Right lobe of liver (tissue), 6 donors: ENCODE results near the gene SCRT2. TPM values are rescaled to one million over a fixed set of nuclear protein-coding genes. Genes with fewer than 3 reads are reported as not detected.

Experiments
- ATAC-seq, 4 donors: fragments of 200-7000 bp; cut with Tn5 transposase; one replicate each; pipeline ENCODE4 v1.9.1; 2020; ENCODE audit warnings: mild to moderate bottlenecking in 4 of 4, moderate library complexity in 4 of 4
- DNase-seq, 3 donors: peaks; one replicate each; pipeline ENCODE4 v3.0.0-alpha.2; 2020
- H3K27ac ChIP-seq, 3 donors: fragments of 200-600 bp; one replicate each; pipeline ENCODE4 v1.8.0; 2022
- H3K27me3 ChIP-seq, 2 donors: fragments of 200-600 bp; one replicate each; pipeline ENCODE4 v1.8.0; 2022
- H3K36me3 ChIP-seq, 4 donors: fragments of 200-600 bp; sonication (generic) in 1 of 4; one replicate each; pipeline versions ENCODE4 v1.5.1 to v1.8.0; 2017 to 2022; ENCODE audit warnings: control low read depth in 1 of 4
- H3K4me1 ChIP-seq, 4 donors: fragments of 200-600 bp; sonication (generic) in 1 of 4; one replicate each; pipeline versions ENCODE4 v1.5.1 to v1.8.0; 2017 to 2022; ENCODE audit warnings: control low read depth in 1 of 4
- H3K4me3 ChIP-seq, 3 donors: fragments of 200-600 bp; one replicate each; pipeline ENCODE4 v1.8.0; 2022
- H3K9me3 ChIP-seq, 4 donors: fragments of 200-600 bp; sonication (generic) in 1 of 4; one replicate each; pipeline versions ENCODE4 v1.5.1 to v1.8.0; 2017 to 2022; ENCODE audit warnings: control low read depth in 1 of 4
- CTCF ChIP-seq, 4 donors: fragments of 200-600 bp in 3 of 4; fragments of 450-650 bp in 1 of 4; IDR thresholded peaks; one replicate each; pipeline versions ENCODE4 v1.5.1 to v1.8.0; 2016 to 2022; ENCODE audit warnings: antibody characterized with exemption in 4 of 4, mild to moderate bottlenecking in 2 of 4
- POLR2A ChIP-seq: fragments of 450-650 bp; IDR thresholded peaks from one replicate; pipeline ENCODE4 v1.6.1; 2017; ENCODE audit warnings: antibody characterized with exemption, mild to moderate bottlenecking
- WGBS: methylation state at CpG from one replicate; pipeline ENCODE4 v1.1.6; 2018; ENCODE audit warnings: low coverage, low lambda C conversion rate; ENCODE audit not compliant: insufficient coverage; ENCODE audit errors: missing lambda C conversion rate; 5-methylcytosine and 5-hydroxymethylcytosine counted together
- intact Hi-C, 2 donors: fragments of 100-400 bp; cut with DNase I; formaldehyde crosslinking; loops; one replicate each; pipeline versions ENCODE4 v1.11.2 to v1.14.1; 2022
- total RNA-seq, 6 experiments: library from RNA; depleted of rRNA in 2 of 6; stranded (reverse); fragments of >200 nt in 2 of 6; fragmentation: NEBNext Ultra II Directional in 3 of 6; extraction: Animal tissue kit (Norgen Biotek cat#: 25700) in 3 of 6; gene quantifications; one replicate each; pipeline versions ENCODE4 v1.1.0 to v1.2.4, GENCODE V29; 2016 to 2023
- donor health status: DM: no; HTN: yes; CAD: no.
- donor health status: DM: no; HTN: no; CAD: no.
- donor health status: DM: no; HTN: no; CAD: no.
- donor health status: DM: no; HTN: yes; CAD: no.
- donor health status: DM: no; HTN: yes; CAD: no.

The SCRT2 gene
- total RNA-seq, 6 experiments from 2014 or later: not detected

GRCh38 chr20:635893-636338 lies 39.7 kb downstream of the SCRT2 start:
- no peak for ATAC-seq
- Histone ChIP-seq H3K4me3 (no peak overlapping the region), H3K9me3 (no peaks in the 10 kb centered on the region), H3K27ac (no peak overlapping the region), H3K4me1 (no peaks in the 10 kb centered on the region), H3K36me3 (no peaks in the 10 kb centered on the region), H3K27me3 (no peaks in the 10 kb centered on the region)
- intact Hi-C loops: no loop called here
- WGBS: 36% methylated on average over 7 of the region's 7 CpGs
- no peak for DNase-seq
- TF ChIP-seq CTCF (IDR thresholded peaks at IDR 0.05) (no peak), POLR2A (no peak)

- Histone ChIP-seq H3K36me3 (no peaks in the 10 kb centered on the region), H3K4me1 (no peaks in the 10 kb centered on the region), H3K4me3 (no peak overlapping the region), H3K27me3 (no peaks in the 10 kb centered on the region), H3K9me3 (no peaks in the 10 kb centered on the region), H3K27ac (no peak overlapping the region)
- ATAC-seq (no peak), DNase-seq (no peak)
- WGBS: 58% methylated on average over 5 of the region's 9 CpGs
- TF ChIP-seq POLR2A (no peak), CTCF (IDR thresholded peaks at IDR 0.05) (no peak)
- intact Hi-C loops: no loop called here
Observed at GRCh38 chr20:635028-635892, 40.3 kb downstream of the SCRT2 start.

- Histone ChIP-seq H3K36me3 (no peaks in the 10 kb centered on the region), H3K27me3 (no peaks in the 10 kb centered on the region), H3K27ac (no peak overlapping the region), H3K9me3 (no peaks in the 10 kb centered on the region), H3K4me1 (no peaks in the 10 kb centered on the region), H3K4me3 (no peak overlapping the region)
- TF ChIP-seq POLR2A (no peak), CTCF (IDR thresholded peaks at IDR 0.05) (no peak)
- 30% methylated on average over 4 of the region's 14 CpGs for WGBS
- intact Hi-C loops: no loop called here
- ATAC-seq (no peak), DNase-seq (no peak)
Observed at GRCh38 chr20:634148-634925, 41.3 kb downstream of the SCRT2 start.

GRCh38 chr20:631101-631500 lies 44.5 kb downstream of the SCRT2 start:
- ATAC-seq: no peak
- no peaks in the 10 kb centered on the region for H3K4me1 ChIP-seq
- no peak for DNase-seq
- H3K4me3 ChIP-seq: no peak overlapping the region
- no peak overlapping the region for H3K27ac ChIP-seq
- no peaks in the 10 kb centered on the region for H3K27me3 ChIP-seq
- no peaks in the 10 kb centered on the region for H3K36me3 ChIP-seq
- intact Hi-C loops: no loop called here
- TF ChIP-seq POLR2A (no peak), CTCF (IDR thresholded peaks at IDR 0.05) (no peak)
- H3K9me3 ChIP-seq: no peaks in the 10 kb centered on the region
- 50% methylated on average over 1 of the region's 1 CpG for WGBS
